ENCODE results near the gene ANTXR2.

The ANTXR2 gene

DNA sequence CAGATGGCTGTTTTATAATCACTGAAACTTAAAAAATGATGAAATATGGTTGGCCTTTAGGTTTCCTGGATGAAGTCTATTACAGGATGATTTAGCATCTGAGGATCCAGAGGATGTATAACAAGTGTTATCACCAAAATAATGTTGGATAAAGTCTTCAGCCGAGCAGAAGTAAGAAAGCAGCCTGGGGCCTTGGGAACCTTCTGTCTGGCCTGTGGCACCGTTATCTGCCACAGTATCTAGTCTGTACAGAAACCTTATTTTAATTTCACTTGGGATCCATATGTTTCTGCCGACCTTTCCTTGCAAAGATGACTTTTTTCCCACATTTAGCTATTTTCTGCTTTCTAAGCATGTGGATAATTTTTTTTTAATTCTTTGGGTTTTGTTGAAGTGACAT, 20.5 kb upstream of the ANTXR2 start:
- Histone ChIP-seq H3K4me3 (no peak overlapping the region), H3K27ac (no peak overlapping the region)

- no peak overlapping the region for H3K27ac ChIP-seq
These were observed 19.8 kb upstream of the ANTXR2 start for GRCh38 chr4:80092847-80093246.

GRCh38 chr4:80092088-80092487, 19.1 kb upstream of the ANTXR2 start:
- no peak overlapping the region for H3K27ac ChIP-seq
- H3K4me3 ChIP-seq = no peak overlapping the region

More at GRCh38 chr4:80092847-80093246, 19.8 kb upstream of the ANTXR2 start:
- H3K4me3 ChIP-seq = no peak overlapping the region

DNA sequence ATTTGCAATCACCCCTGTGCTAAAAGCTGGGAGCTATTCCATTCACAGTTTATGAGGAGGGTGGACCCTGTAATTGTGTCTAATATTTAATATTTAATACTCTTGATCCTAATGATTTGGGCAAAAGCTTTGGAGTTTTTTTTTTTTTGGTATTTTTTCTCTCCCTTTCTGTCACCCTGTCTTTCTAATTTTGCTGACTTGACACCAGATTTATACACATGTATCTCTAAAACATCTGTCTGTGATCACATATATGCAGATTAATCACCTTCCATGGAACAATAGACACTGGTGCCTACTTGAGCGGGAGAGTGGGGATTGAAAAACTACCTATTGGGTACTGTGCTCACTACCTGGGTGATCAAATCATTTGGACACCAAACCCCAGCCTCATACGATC, 18.7 kb upstream of the ANTXR2 start:
- no peak overlapping the region for H3K27ac ChIP-seq
- H3K4me3 ChIP-seq = no peak overlapping the region

DNA sequence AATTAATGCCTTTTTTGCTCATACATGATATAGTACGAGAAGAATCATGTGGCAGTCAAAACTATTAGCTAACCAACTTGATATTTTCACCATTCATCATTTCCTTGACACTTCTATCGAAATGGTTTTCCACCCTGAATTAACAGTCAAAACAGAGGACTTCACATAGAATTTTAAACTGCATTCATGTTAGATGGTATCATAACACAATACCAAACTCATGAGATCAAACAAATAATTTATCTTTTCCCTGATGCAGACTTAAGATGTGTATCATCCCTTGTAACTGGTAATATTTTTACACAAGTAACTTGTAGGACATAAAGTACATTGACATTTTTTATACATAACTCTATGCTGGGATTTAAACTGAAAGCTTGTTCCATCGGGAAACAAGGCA, 18.2 kb upstream of the ANTXR2 start:
- Histone ChIP-seq H3K4me3 (no peak overlapping the region), H3K27ac (no peak overlapping the region)

- no peak overlapping the region for H3K4me3 ChIP-seq
These were observed 17.1 kb upstream of the ANTXR2 start for GRCh38 chr4:80090090-80090489.

DNA sequence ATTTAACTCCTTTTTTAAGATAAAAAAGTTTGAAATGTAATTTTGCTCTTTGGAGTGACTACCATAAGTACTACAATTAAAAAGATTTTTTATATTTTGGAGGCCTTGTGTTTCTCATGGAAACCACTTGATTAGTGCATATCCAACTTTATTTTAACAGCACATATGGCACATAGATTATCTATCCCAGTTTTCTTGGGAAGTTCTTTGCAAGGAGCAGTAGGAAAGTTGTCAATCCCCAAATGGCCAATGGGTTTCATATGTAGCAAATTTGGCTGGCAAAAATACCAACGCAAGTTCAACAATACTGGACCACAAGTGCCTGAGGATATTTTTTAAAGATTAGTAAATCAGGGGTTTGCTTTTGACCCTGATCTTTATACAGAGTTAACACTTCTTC, 15.4 kb upstream of the ANTXR2 start:
- Histone ChIP-seq H3K4me3 (no peak overlapping the region), H3K27ac (no peak overlapping the region)

More at GRCh38 chr4:80090090-80090489, 17.1 kb upstream of the ANTXR2 start:
- no peak overlapping the region for H3K27ac ChIP-seq

DNA sequence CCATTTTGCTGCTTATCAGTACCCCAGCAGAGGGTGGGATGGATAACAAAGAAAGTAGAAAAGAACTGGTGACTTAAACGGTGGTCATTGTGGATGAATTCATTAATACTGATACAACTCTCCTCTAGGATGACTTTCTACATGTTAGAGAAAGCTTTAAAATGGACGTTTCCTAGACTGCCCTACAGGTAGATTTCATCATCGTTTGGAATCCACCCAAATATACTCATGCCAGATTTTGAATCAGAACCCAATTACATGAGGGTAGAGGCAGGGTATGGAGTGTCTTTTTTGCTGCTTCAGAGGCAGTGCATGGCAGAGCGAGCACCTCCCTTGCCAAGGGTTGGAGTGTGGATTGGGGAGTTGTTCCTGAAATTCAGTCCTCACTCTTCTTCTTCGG, 13.3 kb upstream of the ANTXR2 start:
- Histone ChIP-seq H3K27ac (no peak overlapping the region), H3K4me3 (no peak overlapping the region)

- Histone ChIP-seq H3K4me3 (no peak overlapping the region), H3K27ac (no peak overlapping the region)
These were observed 12.1 kb upstream of the ANTXR2 start for GRCh38 chr4:80085081-80085480.

DNA sequence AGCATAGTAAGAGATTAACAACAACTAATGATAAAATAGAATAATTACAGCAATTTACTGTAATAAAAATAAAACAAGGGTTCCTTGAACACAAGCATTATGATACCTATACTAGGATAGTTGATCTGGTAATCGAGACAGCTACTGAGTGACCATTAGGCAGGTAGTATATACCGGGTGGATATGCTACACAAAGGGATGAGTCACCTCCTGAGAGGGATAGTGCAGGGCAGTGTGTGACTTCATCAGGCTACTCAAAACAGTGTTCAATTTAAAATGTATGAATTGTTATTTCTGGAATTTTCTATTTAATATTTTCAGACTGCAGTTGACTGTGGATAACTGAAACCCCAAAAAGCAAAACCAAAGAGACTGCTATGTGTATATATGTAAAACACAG, 9.7 kb upstream of the ANTXR2 start:
- no peak overlapping the region for H3K4me3 ChIP-seq
- H3K27ac ChIP-seq = no peak overlapping the region

DNA sequence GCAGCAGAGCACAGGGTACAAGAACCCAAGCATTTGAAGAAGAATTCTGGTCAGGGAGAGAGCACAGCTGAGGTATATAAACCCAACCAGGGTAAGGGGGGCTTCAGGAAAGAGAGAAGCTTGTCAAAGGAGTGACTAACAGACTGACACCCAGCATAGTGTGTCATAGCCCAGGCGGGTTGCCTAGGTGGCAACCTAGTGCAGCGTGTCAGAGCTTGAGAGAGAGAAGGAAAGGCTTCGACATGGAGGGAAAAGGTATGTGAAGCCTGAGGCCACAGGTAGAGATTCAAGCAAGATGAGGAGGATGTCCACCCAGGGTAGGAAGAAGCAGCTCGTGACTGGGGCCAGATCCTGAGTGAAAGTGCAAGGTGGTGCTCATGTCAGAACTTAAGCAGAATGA, 8.5 kb upstream of the ANTXR2 start:
- no peak overlapping the region for H3K27ac ChIP-seq
- no peak overlapping the region for H3K4me3 ChIP-seq

- Histone ChIP-seq H3K4me3 (no peak overlapping the region), H3K27ac (peak overlapping the region in 2 of 21 experiments; percentile 17)
These were observed 6.4 kb upstream of the ANTXR2 start for GRCh38 chr4:80079255-80079923.

DNA sequence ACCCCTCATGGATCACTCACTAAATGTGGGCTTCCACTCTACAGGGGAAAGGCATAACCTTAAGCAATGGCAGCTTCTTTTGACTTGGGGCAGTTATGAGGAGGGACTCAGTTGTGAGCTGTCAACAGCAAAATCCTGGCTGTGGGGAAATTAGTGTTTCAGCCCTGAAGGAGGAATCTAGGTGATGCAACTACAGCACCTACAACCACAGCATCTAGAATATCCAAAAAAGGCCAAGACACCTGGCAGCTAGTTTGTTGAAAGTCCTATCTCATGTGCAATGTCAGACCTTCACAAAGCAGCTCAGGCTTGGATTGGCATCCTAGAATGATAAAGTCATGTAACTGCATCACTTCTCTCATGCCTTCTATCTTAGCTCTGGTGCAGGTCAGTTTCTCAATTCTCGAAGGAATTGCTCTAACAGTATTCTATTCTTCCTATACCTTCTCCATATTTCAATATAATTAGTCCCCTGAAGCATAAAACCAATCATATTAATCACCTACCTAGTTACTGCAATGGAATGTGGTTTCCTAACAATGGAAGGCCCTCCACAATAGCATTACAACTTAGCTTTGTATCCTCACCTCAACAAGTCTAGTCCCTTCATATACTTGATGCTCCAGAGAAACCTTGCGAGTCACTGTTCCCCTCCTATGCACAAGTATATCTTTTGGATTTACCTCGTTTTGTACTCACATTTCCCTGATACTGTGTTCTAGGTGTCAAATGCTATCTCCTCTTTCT, 5.5 kb upstream of the ANTXR2 start:
- H3K27ac ChIP-seq = peak overlapping the region in 1 of 21 experiments; percentile 17

DNA sequence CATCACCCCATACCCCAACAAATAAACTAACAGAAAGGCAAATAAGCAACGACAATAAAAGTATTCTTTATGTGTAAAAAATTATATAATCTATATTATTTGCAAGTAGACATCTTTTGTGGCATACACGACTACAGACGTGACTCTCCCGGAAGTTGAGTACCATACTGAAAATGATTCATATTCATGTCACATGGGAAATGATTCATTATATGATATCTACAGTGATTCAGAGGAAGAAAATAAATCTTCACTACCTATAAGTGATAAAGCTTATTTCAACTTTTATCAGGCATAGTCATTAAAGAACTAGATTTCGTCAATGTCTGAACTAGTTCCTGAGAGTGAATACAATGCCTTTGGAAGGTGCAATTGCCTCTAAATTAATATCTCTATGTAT, 4.6 kb upstream of the ANTXR2 start:
- H3K27ac ChIP-seq = no peak overlapping the region
- no peak overlapping the region for H3K4me3 ChIP-seq

More for the DNA sequence above, 5.5 kb upstream of the ANTXR2 start:
- H3K4me3 ChIP-seq = no peak overlapping the region

- peak overlapping the region in 5 of 21 experiments; percentile 9 to 66 (median 16) for H3K27ac ChIP-seq
- no peak overlapping the region for H3K4me3 ChIP-seq
These were observed 3.7 kb upstream of the ANTXR2 start for GRCh38 chr4:80076681-80077080.

GRCh38 chr4:80075995-80076675, 3.1 kb upstream of the ANTXR2 start:
- H3K4me3 ChIP-seq = no peak overlapping the region
- H3K27ac ChIP-seq = peak overlapping the region in 3 of 21 experiments; percentile 11 to 66 (median 16)

DNA sequence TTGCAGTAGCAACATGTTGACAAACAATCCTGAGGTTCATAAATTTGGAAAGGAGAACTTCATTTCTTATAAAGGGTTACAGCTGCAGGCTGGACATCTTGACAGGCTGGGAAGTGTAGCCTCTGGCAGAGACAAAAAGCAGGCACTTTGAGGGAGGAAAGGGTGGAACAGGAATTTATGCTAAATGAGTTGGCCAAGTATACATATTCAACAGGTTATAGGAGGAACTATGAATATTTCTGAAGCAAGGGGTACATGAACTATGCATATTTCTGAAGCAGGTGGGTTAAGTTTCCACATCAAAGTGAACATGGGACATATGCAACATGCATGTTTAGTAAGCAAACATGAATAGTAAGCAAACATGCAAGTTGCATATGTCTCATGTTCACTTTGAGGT, 1.6 kb upstream of the ANTXR2 start:
- peak overlapping the region in 3 of 21 experiments; percentile 97 to 98 (median 98) for H3K27ac ChIP-seq
- H3K4me3 ChIP-seq = no peak overlapping the region

DNA sequence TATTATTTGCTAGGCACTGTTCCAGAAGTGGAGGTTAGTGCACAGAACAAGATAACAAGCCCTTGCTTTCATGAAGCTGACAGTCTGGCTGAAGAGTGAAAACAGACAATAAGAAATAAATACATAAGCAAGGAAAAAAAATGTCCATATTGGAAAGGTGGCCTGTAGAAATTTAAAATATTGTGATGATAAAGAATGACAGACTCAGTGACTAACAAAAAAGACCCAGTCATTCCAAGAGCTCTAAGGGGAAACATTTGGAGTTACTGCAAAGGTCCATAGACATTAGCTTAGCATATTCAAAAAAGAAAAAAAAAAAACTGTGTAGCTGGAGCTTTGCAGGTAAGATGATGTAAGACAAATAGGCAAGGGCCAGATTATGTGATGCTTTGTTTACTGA, 1.0 kb upstream of the ANTXR2 start:
- Histone ChIP-seq H3K27ac (peak overlapping the region in 14 of 21 experiments; percentile 3 to 98 (median 92)), H3K4me3 (no peak overlapping the region)

GRCh38 chr4:80073473-80074008, 512 bp upstream of the ANTXR2 start:
- peak overlapping the region in 20 of 21 experiments; percentile 84 to 98 (median 92) for H3K27ac ChIP-seq

DNA sequence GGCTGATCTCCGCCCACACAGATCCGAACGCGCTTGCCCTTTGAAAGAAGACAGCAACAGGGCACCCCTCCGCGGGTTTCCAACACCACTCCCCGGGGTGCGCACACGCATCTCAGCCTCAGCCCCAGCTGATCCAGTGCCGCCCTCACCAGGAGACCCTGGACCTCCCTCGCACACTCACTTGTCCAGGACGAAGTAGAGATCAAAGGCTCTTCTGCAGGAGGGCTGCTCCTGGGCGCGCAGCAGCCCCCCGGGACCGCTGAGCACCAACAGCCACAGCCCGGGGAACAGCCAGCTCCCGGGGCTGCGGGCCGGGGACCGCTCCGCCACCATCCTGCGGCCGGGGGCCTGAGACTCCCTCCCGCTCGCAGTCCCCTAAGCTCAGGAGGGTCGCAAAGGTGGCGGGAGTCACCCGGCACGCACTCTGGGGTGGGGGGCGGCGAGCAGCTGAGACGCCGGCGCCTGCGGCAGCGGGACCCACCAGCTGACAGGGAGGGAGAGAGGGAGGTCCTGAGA, 743 bp downstream of the ANTXR2 start:
- Histone ChIP-seq H3K27ac (peak overlapping the region; percentile 43 to 98 (median 91)), H3K4me3 (peak overlapping the region; percentile 64 to 93 (median 80))

More at GRCh38 chr4:80073473-80074008, 512 bp upstream of the ANTXR2 start:
- H3K4me3 ChIP-seq = peak overlapping the region; percentile 64 to 93 (median 80)

All from skin epidermis (tissue), 12 donors.